GM12878 (cell line): ENCODE data around the gene WWP2.

Experiments
- CTCF ChIP-seq, 3 experiments: IDR thresholded peaks in 2 of 3; conservative IDR thresholded peaks in 1 of 3; 2 replicates each; pipeline ENCODE4 v1.5.1; 2011; ENCODE audit warnings: low read depth in 3 of 3, low read length in 3 of 3, mild to moderate bottlenecking in 3 of 3, control low read depth in 2 of 3, moderate library complexity in 2 of 3, inconsistent platforms in 1 of 3, mixed read lengths in 1 of 3; ENCODE audit not compliant: control insufficient read depth in 2 of 3, insufficient read depth in 1 of 3; ENCODE audit errors: extremely low read depth in 1 of 3
- NFYA ChIP-seq: IDR thresholded peaks from 2 replicates; pipeline ENCODE4 v1.6.1; 2011; ENCODE audit warnings: low read depth, mild to moderate bottlenecking, low read length, improper control_type of control experiment, borderline replicate concordance
- PAX8 ChIP-seq: fragments of 450-650 bp; IDR thresholded peaks from 2 replicates; pipeline ENCODE4 v1.6.1; 2017; ENCODE audit warnings: mild to moderate bottlenecking, moderate library complexity
- REST ChIP-seq: IDR thresholded peaks from 2 replicates; pipeline ENCODE4 v1.6.1; 2012; ENCODE audit warnings: mild to moderate bottlenecking, low read depth, low read length
- SREBF1 ChIP-seq: IDR thresholded peaks from 2 replicates; pipeline ENCODE4 v1.6.1; 2012; ENCODE audit warnings: mild to moderate bottlenecking, low read length
- YY1 ChIP-seq: IDR thresholded peaks from 2 replicates; pipeline ENCODE4 v1.6.1; 2011; ENCODE audit warnings: low read depth, mild to moderate bottlenecking, low read length
- ZNF24 ChIP-seq: fragments of 450-650 bp; IDR thresholded peaks from 2 replicates; pipeline ENCODE4 v1.6.1; 2017; ENCODE audit warnings: antibody characterized with exemption, mild to moderate bottlenecking
- TF ChIP-seq, protein P1 (sequence below): fragments of 450-650 bp; IDR thresholded peaks from 2 replicates; pipeline ENCODE4 v1.6.1; 2016; ENCODE audit warnings: mild to moderate bottlenecking
- TF ChIP-seq, protein P2 (sequence below): fragments of 450-650 bp; IDR thresholded peaks from 2 replicates; pipeline ENCODE4 v1.6.1; 2017; ENCODE audit warnings: mild to moderate bottlenecking
- TF ChIP-seq, protein P3 (sequence below): IDR thresholded peaks from 2 replicates; pipeline ENCODE4 v1.6.1; 2012; ENCODE audit warnings: low read depth, low read length, improper control_type of control experiment

- TF ChIP-seq YY1, result no peak
- no peak for TF ChIP-seq CTCF (IDR thresholded peaks at IDR 0.05 in 2 of 3, conservative IDR thresholded peaks at IDR 0.05 in 1 of 3; ENCODE audit: control insufficient read depth in 2 of 3, extremely low read depth in 1 of 3, insufficient read depth in 1 of 3, low read depth in 3 of 3, low read length in 3 of 3)
- TF ChIP-seq, protein P1, sequence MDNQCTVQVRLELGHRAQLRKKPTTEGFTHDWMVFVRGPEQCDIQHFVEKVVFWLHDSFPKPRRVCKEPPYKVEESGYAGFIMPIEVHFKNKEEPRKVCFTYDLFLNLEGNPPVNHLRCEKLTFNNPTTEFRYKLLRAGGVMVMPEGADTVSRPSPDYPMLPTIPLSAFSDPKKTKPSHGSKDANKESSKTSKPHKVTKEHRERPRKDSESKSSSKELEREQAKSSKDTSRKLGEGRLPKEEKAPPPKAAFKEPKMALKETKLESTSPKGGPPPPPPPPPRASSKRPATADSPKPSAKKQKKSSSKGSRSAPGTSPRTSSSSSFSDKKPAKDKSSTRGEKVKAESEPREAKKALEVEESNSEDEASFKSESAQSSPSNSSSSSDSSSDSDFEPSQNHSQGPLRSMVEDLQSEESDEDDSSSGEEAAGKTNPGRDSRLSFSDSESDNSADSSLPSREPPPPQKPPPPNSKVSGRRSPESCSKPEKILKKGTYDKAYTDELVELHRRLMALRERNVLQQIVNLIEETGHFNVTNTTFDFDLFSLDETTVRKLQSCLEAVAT, result no peak
- TF ChIP-seq REST, result no peak
- TF ChIP-seq, protein P2, sequence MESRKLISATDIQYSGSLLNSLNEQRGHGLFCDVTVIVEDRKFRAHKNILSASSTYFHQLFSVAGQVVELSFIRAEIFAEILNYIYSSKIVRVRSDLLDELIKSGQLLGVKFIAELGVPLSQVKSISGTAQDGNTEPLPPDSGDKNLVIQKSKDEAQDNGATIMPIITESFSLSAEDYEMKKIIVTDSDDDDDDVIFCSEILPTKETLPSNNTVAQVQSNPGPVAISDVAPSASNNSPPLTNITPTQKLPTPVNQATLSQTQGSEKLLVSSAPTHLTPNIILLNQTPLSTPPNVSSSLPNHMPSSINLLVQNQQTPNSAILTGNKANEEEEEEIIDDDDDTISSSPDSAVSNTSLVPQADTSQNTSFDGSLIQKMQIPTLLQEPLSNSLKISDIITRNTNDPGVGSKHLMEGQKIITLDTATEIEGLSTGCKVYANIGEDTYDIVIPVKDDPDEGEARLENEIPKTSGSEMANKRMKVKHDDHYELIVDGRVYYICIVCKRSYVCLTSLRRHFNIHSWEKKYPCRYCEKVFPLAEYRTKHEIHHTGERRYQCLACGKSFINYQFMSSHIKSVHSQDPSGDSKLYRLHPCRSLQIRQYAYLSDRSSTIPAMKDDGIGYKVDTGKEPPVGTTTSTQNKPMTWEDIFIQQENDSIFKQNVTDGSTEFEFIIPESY, result no peak
- no peak for TF ChIP-seq SREBF1
- TF ChIP-seq ZNF24, result no peak
- no peak for TF ChIP-seq PAX8
- TF ChIP-seq NFYA, result no peak
- TF ChIP-seq, protein P3, sequence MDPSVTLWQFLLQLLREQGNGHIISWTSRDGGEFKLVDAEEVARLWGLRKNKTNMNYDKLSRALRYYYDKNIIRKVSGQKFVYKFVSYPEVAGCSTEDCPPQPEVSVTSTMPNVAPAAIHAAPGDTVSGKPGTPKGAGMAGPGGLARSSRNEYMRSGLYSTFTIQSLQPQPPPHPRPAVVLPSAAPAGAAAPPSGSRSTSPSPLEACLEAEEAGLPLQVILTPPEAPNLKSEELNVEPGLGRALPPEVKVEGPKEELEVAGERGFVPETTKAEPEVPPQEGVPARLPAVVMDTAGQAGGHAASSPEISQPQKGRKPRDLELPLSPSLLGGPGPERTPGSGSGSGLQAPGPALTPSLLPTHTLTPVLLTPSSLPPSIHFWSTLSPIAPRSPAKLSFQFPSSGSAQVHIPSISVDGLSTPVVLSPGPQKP, result no peak
Observed at GRCh38 chr16:69871708-69872107, 109.6 kb downstream of the WWP2 start.
